Ovary (tissue), 3 donors: ENCODE measurements around the gene TMA16.

ENCODE experiments used
- EP300 ChIP-seq: sonication (generic); formaldehyde crosslinking; IDR thresholded peaks from one replicate; pipeline ENCODE4 v1.6.1; 2017; ENCODE audit warnings: antibody characterized with exemption
- POLR2A ChIP-seq: fragments of 450-650 bp; IDR thresholded peaks from one replicate; pipeline ENCODE4 v1.6.1; 2017; ENCODE audit warnings: antibody characterized with exemption, mild to moderate bottlenecking, moderate library complexity
- TF ChIP-seq, protein P1 (sequence below), 3 donors: fragments of 450-650 bp in 2 of 3; fragments of 200-600 bp in 1 of 3; IDR thresholded peaks; one replicate each; pipeline versions ENCODE4 v1.5.1 to v1.8.0; 2016 to 2022; ENCODE audit warnings: antibody characterized with exemption in 3 of 3, mild to moderate bottlenecking in 1 of 3
- donor health status: DM: no; HTN: no; CAD: no.

- TF ChIP-seq, protein P1, sequence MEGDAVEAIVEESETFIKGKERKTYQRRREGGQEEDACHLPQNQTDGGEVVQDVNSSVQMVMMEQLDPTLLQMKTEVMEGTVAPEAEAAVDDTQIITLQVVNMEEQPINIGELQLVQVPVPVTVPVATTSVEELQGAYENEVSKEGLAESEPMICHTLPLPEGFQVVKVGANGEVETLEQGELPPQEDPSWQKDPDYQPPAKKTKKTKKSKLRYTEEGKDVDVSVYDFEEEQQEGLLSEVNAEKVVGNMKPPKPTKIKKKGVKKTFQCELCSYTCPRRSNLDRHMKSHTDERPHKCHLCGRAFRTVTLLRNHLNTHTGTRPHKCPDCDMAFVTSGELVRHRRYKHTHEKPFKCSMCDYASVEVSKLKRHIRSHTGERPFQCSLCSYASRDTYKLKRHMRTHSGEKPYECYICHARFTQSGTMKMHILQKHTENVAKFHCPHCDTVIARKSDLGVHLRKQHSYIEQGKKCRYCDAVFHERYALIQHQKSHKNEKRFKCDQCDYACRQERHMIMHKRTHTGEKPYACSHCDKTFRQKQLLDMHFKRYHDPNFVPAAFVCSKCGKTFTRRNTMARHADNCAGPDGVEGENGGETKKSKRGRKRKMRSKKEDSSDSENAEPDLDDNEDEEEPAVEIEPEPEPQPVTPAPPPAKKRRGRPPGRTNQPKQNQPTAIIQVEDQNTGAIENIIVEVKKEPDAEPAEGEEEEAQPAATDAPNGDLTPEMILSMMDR (IDR thresholded peaks at IDR 0.05), result no peak
- TF ChIP-seq EP300 (no peak), POLR2A (no peak)
These were observed 62.3 kb downstream of the TMA16 start for GRCh38 chr4:163556650-163557391.
